Upper lobe of left lung (tissue), 6 donors: ENCODE measurements around the gene OR51F2. TPM values are rescaled to one million over a fixed set of nuclear protein-coding genes. Genes with fewer than 3 reads are reported as not detected.
"Not testable (repeated sequence)": the region's sequence is repeated elsewhere in the genome, so short reads cannot be mapped to it uniquely, and the experiment has no call there.

ENCODE experiments used
- ATAC-seq, 2 donors: fragments of 200-7000 bp; cut with Tn5 transposase; one replicate each; pipeline ENCODE4 v1.9.1; 2022; ENCODE audit warnings: mild to moderate bottlenecking in 2 of 2, moderate library complexity in 2 of 2; ENCODE audit not compliant: low FRiP score in 2 of 2
- DNase-seq, 2 donors: peaks; one replicate each; pipeline ENCODE4 v3.0.0-alpha.2; 2019 to 2020
- H3K27ac ChIP-seq, 4 donors: fragments of 200-600 bp; sonication (generic); one replicate each; pipeline ENCODE4 v1.5.1; 2016 to 2019
- H3K27me3 ChIP-seq, 4 donors: fragments of 200-600 bp; sonication (generic); one replicate each; pipeline ENCODE4 v1.5.1; 2017 to 2019
- H3K36me3 ChIP-seq, 4 donors: fragments of 200-600 bp; sonication (generic); one replicate each; pipeline ENCODE4 v1.5.1; 2016 to 2019
- H3K4me1 ChIP-seq, 4 donors: fragments of 200-600 bp; sonication (generic); one replicate each; pipeline ENCODE4 v1.5.1; 2018 to 2019
- H3K4me3 ChIP-seq, 4 donors: fragments of 200-600 bp; sonication (generic); one replicate each; pipeline ENCODE4 v1.5.1; 2017 to 2019; ENCODE audit warnings: mild to moderate bottlenecking in 2 of 4, moderate library complexity in 1 of 4
- H3K9me3 ChIP-seq, 4 donors: fragments of 200-600 bp; sonication (generic); one replicate each; pipeline ENCODE4 v1.5.1; 2018 to 2019
- EP300 ChIP-seq, 4 donors: sonication (generic); formaldehyde crosslinking; IDR thresholded peaks; one replicate each; pipeline ENCODE4 v1.5.1; 2017; ENCODE audit warnings: antibody characterized with exemption in 4 of 4, control low read depth in 2 of 4
- POLR2A ChIP-seq, 4 donors: fragments of 450-650 bp; IDR thresholded peaks; one replicate each; pipeline ENCODE4 v1.5.1; 2016 to 2017; ENCODE audit warnings: antibody characterized with exemption in 4 of 4, mild to moderate bottlenecking in 2 of 4
- POLR2AphosphoS5 ChIP-seq, 2 donors: sonication (generic); formaldehyde crosslinking; IDR thresholded peaks; one replicate each; pipeline ENCODE4 v1.5.1; 2017; ENCODE audit warnings: antibody characterized with exemption in 2 of 2
- WGBS, 2 donors: methylation state at CpG; one replicate each; pipeline ENCODE4 v1.1.5; 2017 to 2018; 5-methylcytosine and 5-hydroxymethylcytosine counted together
- total RNA-seq, 6 donors: library from RNA; depleted of rRNA in 4 of 6; stranded (reverse); fragments of >200 nt in 4 of 6; gene quantifications; one replicate each; pipeline versions ENCODE4 v1.1.0 to v1.2.1, GENCODE V29; 2016 to 2021
- TF ChIP-seq, protein P1 (sequence below), 6 experiments: fragments of 450-650 bp in 4 of 6; fragments of 200-600 bp in 2 of 6; sonication (generic) in 2 of 6; IDR thresholded peaks; one replicate each; pipeline ENCODE4 v1.5.1; 2016 to 2019; ENCODE audit warnings: antibody characterized with exemption in 6 of 6
- donor health status: DM: no; HTN: no; CAD: no; lungs with moderate emphysema.
- donor health status: DM: no; HTN: yes; CAD: no; lungs with severe emphysema.

The OR51F2 gene, protein sequence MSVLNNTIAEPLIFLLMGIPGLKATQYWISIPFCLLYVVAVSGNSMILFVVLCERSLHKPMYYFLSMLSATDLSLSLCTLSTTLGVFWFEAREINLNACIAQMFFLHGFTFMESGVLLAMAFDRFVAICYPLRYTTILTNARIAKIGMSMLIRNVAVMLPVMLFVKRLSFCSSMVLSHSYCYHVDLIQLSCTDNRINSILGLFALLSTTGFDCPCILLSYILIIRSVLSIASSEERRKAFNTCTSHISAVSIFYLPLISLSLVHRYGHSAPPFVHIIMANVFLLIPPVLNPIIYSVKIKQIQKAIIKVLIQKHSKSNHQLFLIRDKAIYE
- total RNA-seq: not detected

DNA sequence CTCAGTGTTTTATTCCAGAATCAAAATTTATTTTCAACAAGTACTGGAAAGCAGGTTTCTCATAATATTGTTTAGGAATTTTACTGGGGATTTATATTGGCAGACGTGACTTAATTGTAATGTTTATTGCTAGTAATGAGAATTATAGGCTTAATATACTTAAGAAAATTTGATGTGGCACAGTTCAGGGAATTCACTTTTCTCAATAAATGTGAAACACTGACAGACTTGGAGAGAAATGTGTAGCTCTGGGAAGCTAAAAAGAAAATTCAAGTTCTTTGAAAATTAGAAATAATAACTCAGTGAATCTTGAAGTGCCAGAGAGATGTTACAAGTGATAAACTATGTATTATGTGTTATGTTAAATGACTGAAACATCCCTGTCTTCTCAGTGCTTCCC is at the start of gene OR51F2:
Gene OR51F2 (plus strand): TSS at position 301 of the 400 bp plus-strand sequence. CDS start 101 bp downstream, outside the sequence.
- DNase-seq (no peak), ATAC-seq (no peak)
- WGBS, 2 donors: 84 to 89% methylated on average over 1 of the region's 1 CpG
- no peaks in the 10 kb centered on the region for H3K36me3 ChIP-seq
- TF ChIP-seq EP300 (IDR thresholded peaks at IDR 0.05) (no peak), POLR2AphosphoS5 (IDR thresholded peaks at IDR 0.05) (no peak), POLR2A (IDR thresholded peaks at IDR 0.05) (no peak)
- TF ChIP-seq, protein P1, sequence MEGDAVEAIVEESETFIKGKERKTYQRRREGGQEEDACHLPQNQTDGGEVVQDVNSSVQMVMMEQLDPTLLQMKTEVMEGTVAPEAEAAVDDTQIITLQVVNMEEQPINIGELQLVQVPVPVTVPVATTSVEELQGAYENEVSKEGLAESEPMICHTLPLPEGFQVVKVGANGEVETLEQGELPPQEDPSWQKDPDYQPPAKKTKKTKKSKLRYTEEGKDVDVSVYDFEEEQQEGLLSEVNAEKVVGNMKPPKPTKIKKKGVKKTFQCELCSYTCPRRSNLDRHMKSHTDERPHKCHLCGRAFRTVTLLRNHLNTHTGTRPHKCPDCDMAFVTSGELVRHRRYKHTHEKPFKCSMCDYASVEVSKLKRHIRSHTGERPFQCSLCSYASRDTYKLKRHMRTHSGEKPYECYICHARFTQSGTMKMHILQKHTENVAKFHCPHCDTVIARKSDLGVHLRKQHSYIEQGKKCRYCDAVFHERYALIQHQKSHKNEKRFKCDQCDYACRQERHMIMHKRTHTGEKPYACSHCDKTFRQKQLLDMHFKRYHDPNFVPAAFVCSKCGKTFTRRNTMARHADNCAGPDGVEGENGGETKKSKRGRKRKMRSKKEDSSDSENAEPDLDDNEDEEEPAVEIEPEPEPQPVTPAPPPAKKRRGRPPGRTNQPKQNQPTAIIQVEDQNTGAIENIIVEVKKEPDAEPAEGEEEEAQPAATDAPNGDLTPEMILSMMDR (IDR thresholded peaks at IDR 0.05): no peak
- no peaks in the 10 kb centered on the region for H3K4me1 ChIP-seq
- no peaks in the 10 kb centered on the region for H3K27me3 ChIP-seq
- no peak within 1 kb of the TSS for H3K4me3 ChIP-seq
- H3K9me3 ChIP-seq: no peaks in the 10 kb centered on the region
- no peak within 1 kb of the TSS for H3K27ac ChIP-seq

DNA sequence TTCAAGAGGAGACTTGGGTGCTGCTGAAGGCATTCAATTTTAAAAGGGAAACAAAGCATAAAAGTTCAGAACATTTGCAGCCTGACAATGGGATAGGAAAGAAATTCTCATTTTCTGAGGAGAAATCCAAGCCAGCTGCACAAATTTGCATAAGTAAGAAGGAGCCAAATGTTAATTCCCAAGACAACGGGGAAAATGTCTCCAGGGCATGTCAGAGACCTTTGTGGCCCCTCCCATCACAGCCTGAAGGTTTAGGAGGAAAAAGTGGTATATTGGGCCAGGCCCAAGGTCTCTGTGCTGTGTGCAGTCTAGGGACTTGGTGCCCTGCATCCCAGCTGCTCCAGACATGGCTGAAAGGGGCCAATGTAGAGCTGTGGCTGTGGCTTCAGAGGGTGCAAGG is 38.7 kb upstream of the OR51F2 start:
- H3K4me1 ChIP-seq: no peaks in the 10 kb centered on the region
- no peak for DNase-seq

DNA sequence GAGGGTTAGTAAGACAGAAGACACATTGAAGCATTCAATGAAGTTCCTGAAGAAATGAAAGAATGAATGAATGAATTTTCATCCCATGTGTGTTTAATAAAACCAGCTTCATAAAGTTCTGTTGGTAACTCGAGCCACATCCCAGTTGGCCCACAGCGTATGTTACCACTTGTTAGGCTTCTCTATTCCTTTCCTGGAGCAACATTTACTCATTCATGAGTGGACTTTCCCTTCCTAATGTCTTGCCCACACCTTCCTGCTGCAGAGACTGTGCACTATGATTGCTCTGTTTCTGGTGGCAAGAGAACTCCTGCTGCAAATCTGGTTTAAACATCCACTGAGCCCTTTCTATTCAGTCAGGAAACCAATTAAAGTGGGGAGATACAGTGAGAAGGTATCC is 23.9 kb upstream of the OR51F2 start:
- Histone ChIP-seq H3K4me1 (no peaks in the 10 kb centered on the region), H3K27me3 (no peaks in the 10 kb centered on the region), H3K9me3 (no peaks in the 10 kb centered on the region), H3K4me3 (no peak overlapping the region), H3K36me3 (no peaks in the 10 kb centered on the region), H3K27ac (no peak overlapping the region)
- ATAC-seq: no peak
- DNase-seq: no peak
- TF ChIP-seq EP300 (IDR thresholded peaks at IDR 0.05) (no peak), POLR2A (IDR thresholded peaks at IDR 0.05) (no peak), POLR2AphosphoS5 (IDR thresholded peaks at IDR 0.05) (no peak)
- TF ChIP-seq, protein P1 (IDR thresholded peaks at IDR 0.05): no peak
- 18 to 57% methylated on average over 1 to 2 of the region's 2 CpGs for WGBS, 2 donors

More for the DNA sequence above, 38.7 kb upstream of the OR51F2 start:
- H3K27ac ChIP-seq: no peak overlapping the region
- H3K9me3 ChIP-seq: no peaks in the 10 kb centered on the region
- H3K4me3 ChIP-seq: no peak overlapping the region
- no peaks in the 10 kb centered on the region for H3K36me3 ChIP-seq
- H3K27me3 ChIP-seq: no peaks in the 10 kb centered on the region
- WGBS, 2 donors: 55 to 67% methylated on average over 1 of the region's 1 CpG
- no peak for TF ChIP-seq POLR2AphosphoS5 (IDR thresholded peaks at IDR 0.05)
- TF ChIP-seq EP300 (IDR thresholded peaks at IDR 0.05): no peak
- TF ChIP-seq, protein P1 (IDR thresholded peaks at IDR 0.05): no peak
- TF ChIP-seq POLR2A (IDR thresholded peaks at IDR 0.05): no peak
- no peak for ATAC-seq

DNA sequence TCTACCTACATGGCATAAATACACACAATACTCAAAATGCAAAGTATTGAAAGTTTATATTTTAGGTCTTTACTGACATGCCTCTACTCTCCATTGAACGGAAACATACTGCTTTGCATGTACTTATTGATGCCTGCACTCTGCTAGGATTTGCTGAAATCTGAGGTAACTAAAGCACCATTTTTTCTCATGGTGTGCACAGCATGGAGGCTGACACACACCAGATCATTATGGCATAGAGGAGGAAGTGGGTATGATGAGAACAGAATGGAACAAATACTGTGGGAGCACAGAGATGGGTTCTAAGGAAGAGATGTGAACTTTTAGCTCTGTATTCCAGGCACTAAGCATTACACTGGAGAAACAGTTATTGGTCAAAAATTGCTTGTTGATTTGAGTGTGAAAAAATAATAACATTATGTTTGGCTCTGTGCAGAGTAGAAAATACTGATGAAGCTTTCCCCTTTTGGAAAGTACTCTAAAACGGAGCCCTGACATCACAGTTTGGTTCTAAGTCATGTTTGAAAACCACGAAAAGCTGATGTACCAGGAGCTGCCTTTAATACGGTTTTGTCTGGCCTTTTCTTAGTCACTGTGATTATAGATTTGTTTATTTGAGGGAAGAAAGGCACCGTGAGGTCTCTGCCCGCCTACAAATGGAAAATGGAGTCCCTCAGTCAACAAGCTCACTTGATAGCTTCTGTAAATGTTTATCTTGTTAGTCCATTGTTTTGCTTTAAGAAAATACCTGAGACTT is 22.5 kb upstream of the OR51F2 start:
- Histone ChIP-seq H3K4me1 (no peaks in the 10 kb centered on the region), H3K9me3 (no peaks in the 10 kb centered on the region), H3K27me3 (no peaks in the 10 kb centered on the region), H3K4me3 (no peak overlapping the region), H3K36me3 (no peaks in the 10 kb centered on the region), H3K27ac (no peak overlapping the region)
- no peak for DNase-seq
- ATAC-seq: no peak
- 63 to 67% methylated on average over 6 of the region's 6 CpGs for WGBS, 2 donors
- no peak for TF ChIP-seq POLR2AphosphoS5 (IDR thresholded peaks at IDR 0.05)
- TF ChIP-seq, protein P1 (IDR thresholded peaks at IDR 0.05): no peak
- TF ChIP-seq EP300 (IDR thresholded peaks at IDR 0.05): no peak
- no peak for TF ChIP-seq POLR2A (IDR thresholded peaks at IDR 0.05)

DNA sequence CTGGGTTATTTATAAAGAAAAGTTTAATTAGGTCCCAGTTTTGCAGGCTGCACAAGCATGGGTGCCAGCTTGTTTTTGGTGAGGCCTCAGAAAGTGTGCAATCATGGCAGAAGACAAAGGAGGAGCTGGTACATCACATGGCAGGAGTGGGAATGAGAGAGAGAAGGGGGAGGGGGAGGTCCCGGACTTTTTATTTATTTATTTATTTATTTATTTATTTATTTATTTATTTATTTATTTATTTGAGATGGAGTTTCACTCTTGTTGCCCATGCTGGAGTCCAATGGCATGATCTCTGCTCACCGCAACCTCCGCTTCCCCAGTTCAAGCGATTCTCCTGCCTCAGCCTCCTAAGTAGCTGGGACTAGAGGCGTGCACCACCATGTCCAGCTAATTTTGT is 19.8 kb upstream of the OR51F2 start:
- WGBS, 2 donors: 74 to 95% methylated on average over 5 of the region's 5 CpGs

More for the DNA sequence above, 19.8 kb upstream of the OR51F2 start:
- not testable (repeated sequence) for H3K9me3 ChIP-seq, DNase-seq, ATAC-seq, H3K4me1 ChIP-seq, H3K27ac ChIP-seq, H3K36me3 ChIP-seq, H3K4me3 ChIP-seq, H3K27me3 ChIP-seq
